ENCODE data around the gene ITIH2. TPM values are rescaled to one million over a fixed set of nuclear protein-coding genes. Genes with fewer than 3 reads are reported as not detected.

The ITIH2 gene
- total and polyA plus RNA-seq, 9 of the 15 experiments (the other 6 are each of a cell fraction or from before 2014, with no cell fraction given): 0.66 TPM; not detected in 8

GRCh38 chr10:7707858-7708622 lies 4.9 kb downstream of the ITIH2 start (continued):
- TF ChIP-seq AFF4 (CRISPR knock-in tag; IDR thresholded peaks at IDR 0.05) (no peak), ZNF444 (CRISPR knock-in tag; IDR thresholded peaks at IDR 0.05) (no peak)

- Histone ChIP-seq H4K20me1 (replicated peaks; ENCODE audit: control insufficient read depth, insufficient read depth, low read length) (no peaks in the 10 kb centered on the region), H3K36me3 (ENCODE audit: control insufficient read depth, insufficient read depth, low read length) (no peaks in the 10 kb centered on the region), H2AFZ (ENCODE audit: low read depth, low read length) (no peak overlapping the region), H3K9ac (ENCODE audit: insufficient read depth in 1 of 2, low read depth in 2 of 2, low read length in 2 of 2) (no peak overlapping the region), H3K4me1 (replicated peaks in 1 of 2; ENCODE audit: control insufficient read depth in 2 of 2, insufficient read depth in 2 of 2, low read length in 2 of 2) (no peaks in the 10 kb centered on the region), H3K27me3 (ENCODE audit: control insufficient read depth in 2 of 2, insufficient read depth in 2 of 2, low read length in 2 of 2) (peaks cover 21 to 27% of the 10 kb centered on the region in 2 experiments; a peak in 4 of 5 replicates), H3K4me2 (ENCODE audit: insufficient read depth, low read length) (no peak overlapping the region), H3K9me1 (ENCODE audit: control insufficient read depth, insufficient read depth, low read length) (no peaks in the 10 kb centered on the region), H3K9me3 (replicated peaks; ENCODE audit: control insufficient read depth, insufficient read depth, low read depth, low read length) (no peaks in the 10 kb centered on the region), H3K27ac (ENCODE audit: extremely low read depth, low read depth, low read length) (no peak overlapping the region), H3K4me3 (no peak overlapping the region), H3K79me2 (ENCODE audit: control insufficient read depth, insufficient read depth, low read length) (no peaks in the 10 kb centered on the region)
- WGBS (ENCODE audit: insufficient coverage, low coverage, missing lambda C conversion rate): 3% methylated on average over 4 of the region's 4 CpGs
- no peak for ATAC-seq
- CTCF ChIA-PET (ENCODE audit: low intra/inter-chr PET ratio): no interaction called here
- POLR2A ChIA-PET: interaction anchor here (1.2 kb wide), 1 partner anchor 10 kb away, joined by 4 read pairs; no protein-coding TSS in a partner anchor
- intact Hi-C loops (cut with micrococcal nuclease) (no loop called here), in situ Hi-C loops (cut with MboI) (no loop called here)
- DNase-seq (ENCODE audit: extremely low read depth in 1 of 4, low spot score in 3 of 4): no peak
- no peak for FAIRE-seq
- BruUV-seq (replicated peaks): no TSS peak
- TF ChIP-seq MCM2 (IDR thresholded peaks at IDR 0.05; ENCODE audit: low read depth) (no peak), HDAC8 (tag; IDR thresholded peaks at IDR 0.05) (no peak), RBM39 (optimal IDR thresholded peaks at IDR 0.05; ENCODE audit: low read depth, low read length) (no peak), DMBX1 (CRISPR knock-in tag; IDR thresholded peaks at IDR 0.05; ENCODE audit: borderline replicate concordance) (no peak), CHD2 (IDR thresholded peaks at IDR 0.05; ENCODE audit: low read depth, low read length) (no peak), ATF1 (CRISPR knock-in tag; IDR thresholded peaks at IDR 0.05) (no peak), ATF1 (tag; IDR thresholded peaks at IDR 0.05) (no peak), HNRNPLL (IDR thresholded peaks at IDR 0.05; ENCODE audit: low read depth, low read length, poor library complexity, severe bottlenecking) (no peak), TAL1 (IDR thresholded peaks at IDR 0.05) (no peak), SAFB (IDR thresholded peaks at IDR 0.05; ENCODE audit: borderline replicate concordance, low read depth, low read length) (no peak), ZNF740 (CRISPR knock-in tag; IDR thresholded peaks at IDR 0.05) (no peak), ZNF740 (tag; IDR thresholded peaks at IDR 0.05) (no peak), MBD2 (IDR thresholded peaks at IDR 0.05; ENCODE audit: borderline replicate concordance, low read depth) (no peak), TCFL5 (CRISPR knock-in tag; conservative IDR thresholded peaks at IDR 0.05) (no peak), MTA3 (IDR thresholded peaks at IDR 0.05; ENCODE audit: borderline replicate concordance) (no peak), BHLHE40 (IDR thresholded peaks at IDR 0.05; ENCODE audit: low read length) (no peak), ELF1 (tag; IDR thresholded peaks at IDR 0.05) (no peak)
Measured at GRCh38 chr10:7708832-7709231, 5.7 kb downstream of the ITIH2 start.

All from K562 (cell line).